Muscle layer of duodenum (tissue), 2 donors: ENCODE measurements around the gene FAM236B.
"Not testable (repeated sequence)": the region's sequence is repeated elsewhere in the genome, so short reads cannot be mapped to it uniquely, and the experiment has no call there.

Source experiments
- H3K27ac ChIP-seq: one replicate; pipeline ENCODE4 v1.7.0; 2013; ENCODE audit warnings: mild to moderate bottlenecking, low read length
- H3K27me3 ChIP-seq: one replicate; pipeline ENCODE4 v1.7.0; 2013; ENCODE audit warnings: low read depth, mild to moderate bottlenecking, control low read depth, low read length
- H3K36me3 ChIP-seq, 2 donors: one replicate each; pipeline ENCODE4 v1.7.0; 2013; ENCODE audit warnings: low read length in 2 of 2, control low read depth in 1 of 2, mild to moderate bottlenecking in 1 of 2; ENCODE audit not compliant: insufficient read depth in 2 of 2, control insufficient read depth in 1 of 2
- H3K4me1 ChIP-seq, 2 donors: one replicate each; pipeline ENCODE4 v1.7.0; 2013; ENCODE audit warnings: low read length in 2 of 2, mild to moderate bottlenecking in 2 of 2, control low read depth in 1 of 2, moderate library complexity in 1 of 2; ENCODE audit not compliant: insufficient read depth in 2 of 2, control insufficient read depth in 1 of 2
- H3K4me3 ChIP-seq, 2 donors: one replicate each; pipeline ENCODE4 v1.7.0; 2013; ENCODE audit warnings: low read length in 2 of 2, low read depth in 1 of 2, mild to moderate bottlenecking in 1 of 2
- H3K9me3 ChIP-seq, 2 donors: one replicate each; pipeline ENCODE4 v1.7.0; 2013; ENCODE audit warnings: low read length in 2 of 2, control low read depth in 1 of 2, mild to moderate bottlenecking in 1 of 2; ENCODE audit not compliant: control insufficient read depth in 1 of 2
- donor health status: healthy.

The FAM236B gene

DNA sequence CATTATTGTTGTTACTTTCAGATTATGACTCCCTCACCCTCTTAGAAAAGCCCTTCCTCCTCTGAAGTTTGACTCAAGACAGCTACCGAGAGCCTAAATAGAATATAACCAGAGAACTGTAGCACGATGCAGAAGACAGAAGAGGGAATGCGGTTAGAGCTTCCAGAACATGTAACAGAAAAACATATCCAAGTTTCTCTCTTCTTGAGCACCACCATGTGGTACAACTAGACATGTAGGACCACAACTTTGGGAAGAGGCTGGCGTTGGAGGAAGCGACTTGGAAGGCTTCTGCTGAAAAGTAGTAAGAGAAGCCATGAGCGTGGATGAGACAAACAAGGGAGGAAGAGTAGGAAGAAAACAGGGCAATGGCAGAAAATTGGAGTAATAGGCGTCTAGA lies 36.9 kb downstream of the FAM236B start:
- H3K27ac ChIP-seq, H3K36me3 ChIP-seq, H3K4me1 ChIP-seq, H3K4me3 ChIP-seq, H3K27me3 ChIP-seq, H3K9me3 ChIP-seq: not testable (repeated sequence)

DNA sequence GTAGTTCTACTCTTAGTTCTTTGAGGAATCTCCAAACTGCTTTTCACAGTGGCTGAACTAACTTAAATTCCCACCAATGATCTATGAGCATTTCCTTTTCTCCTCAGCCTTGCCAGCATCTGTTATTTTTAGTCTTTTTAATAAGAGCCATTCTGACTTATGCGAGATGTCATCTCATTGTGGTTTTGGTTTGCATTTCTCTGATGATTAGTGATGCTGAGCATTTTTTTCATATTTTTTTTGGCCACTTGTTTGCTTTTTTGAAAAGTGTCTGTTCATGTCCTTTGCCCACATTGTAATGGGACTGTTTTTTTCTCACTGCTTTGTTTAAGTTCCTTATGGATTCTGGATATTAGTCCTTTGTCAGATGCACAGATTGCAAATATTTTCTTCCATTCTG lies 46.9 kb downstream of the FAM236B start:
- no peak overlapping the region for H3K27ac ChIP-seq
- no peaks in the 10 kb centered on the region for H3K27me3 ChIP-seq
- H3K4me3 ChIP-seq = no peak overlapping the region
- no peaks in the 10 kb centered on the region for H3K9me3 ChIP-seq
- H3K36me3 ChIP-seq = no peaks in the 10 kb centered on the region
- H3K4me1 ChIP-seq = no peaks in the 10 kb centered on the region

DNA sequence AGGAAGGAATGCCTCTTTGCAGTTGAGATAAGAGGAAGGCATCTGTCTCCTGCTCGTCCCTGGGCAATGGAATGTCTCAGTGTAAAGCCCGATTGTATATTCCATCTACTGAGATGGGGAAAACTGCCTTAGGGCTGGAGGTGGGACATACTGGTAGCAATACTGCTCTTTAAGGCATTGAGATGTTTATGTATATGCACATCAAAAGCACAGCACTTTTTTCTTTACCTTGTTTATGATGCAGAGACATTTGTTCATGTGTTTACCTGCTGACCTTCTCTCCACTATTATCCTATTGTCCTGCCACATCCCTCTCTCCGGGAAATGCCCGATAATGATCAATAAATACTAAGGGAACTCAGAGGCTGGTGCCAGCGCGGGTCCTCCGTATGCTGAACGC lies 48.8 kb downstream of the FAM236B start:
- not testable (repeated sequence) for H3K36me3 ChIP-seq, H3K9me3 ChIP-seq, H3K27me3 ChIP-seq, H3K4me3 ChIP-seq, H3K27ac ChIP-seq, H3K4me1 ChIP-seq
